ENCODE data around the gene EXOC4.

EXOC4 gene

DNA sequence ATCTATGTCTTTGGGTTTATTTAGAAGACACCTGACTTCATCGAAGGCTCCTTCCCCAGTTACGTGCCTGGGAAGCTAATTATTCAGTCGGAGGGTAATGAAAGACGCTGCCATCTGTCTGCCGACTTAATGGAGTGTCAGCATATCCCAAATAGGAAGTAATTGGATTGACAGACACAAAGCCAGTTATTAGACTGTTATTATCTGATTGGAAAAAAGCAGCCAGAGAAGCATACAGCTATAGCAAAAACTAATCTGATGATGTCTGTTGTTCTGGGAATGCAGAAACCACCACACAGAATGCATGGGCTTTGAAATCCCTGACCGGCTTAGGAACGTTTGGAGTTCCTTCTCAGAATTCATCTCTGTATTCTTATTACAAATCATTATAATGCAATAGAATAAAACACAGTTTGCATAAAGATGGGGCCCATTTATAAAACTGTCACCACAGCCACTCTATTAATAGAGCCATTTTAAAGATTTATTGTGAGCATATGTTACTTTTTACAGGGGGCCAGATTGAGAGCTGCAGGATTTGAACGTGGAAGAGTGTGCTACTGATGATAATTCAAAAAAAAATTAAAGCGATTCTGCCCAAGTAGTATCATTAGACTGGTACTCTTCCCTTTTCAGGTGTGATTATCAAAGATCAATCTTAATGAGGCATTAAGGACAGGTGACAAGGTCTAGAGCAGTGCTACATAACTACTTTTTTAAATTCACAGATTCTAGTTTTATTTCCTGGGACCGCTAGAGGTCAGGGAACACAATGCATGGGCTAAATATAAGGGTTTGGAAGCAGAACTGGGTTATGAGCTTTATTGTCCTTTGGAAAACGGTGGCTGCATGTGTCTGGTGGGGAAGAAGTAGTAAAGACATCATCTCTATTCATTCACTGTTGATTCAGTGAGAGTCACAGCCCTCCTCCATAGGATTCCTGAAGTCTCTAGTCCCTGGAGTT is 544.2 kb downstream of the EXOC4 start:
- Histone ChIP-seq H3K4me3 (no peak overlapping the region), H3K27ac (no peak overlapping the region)
- no peak for TF ChIP-seq CTCF (IDR thresholded peaks at IDR 0.05)
- DNase-seq (ENCODE audit: low spot score): no peak

DNA sequence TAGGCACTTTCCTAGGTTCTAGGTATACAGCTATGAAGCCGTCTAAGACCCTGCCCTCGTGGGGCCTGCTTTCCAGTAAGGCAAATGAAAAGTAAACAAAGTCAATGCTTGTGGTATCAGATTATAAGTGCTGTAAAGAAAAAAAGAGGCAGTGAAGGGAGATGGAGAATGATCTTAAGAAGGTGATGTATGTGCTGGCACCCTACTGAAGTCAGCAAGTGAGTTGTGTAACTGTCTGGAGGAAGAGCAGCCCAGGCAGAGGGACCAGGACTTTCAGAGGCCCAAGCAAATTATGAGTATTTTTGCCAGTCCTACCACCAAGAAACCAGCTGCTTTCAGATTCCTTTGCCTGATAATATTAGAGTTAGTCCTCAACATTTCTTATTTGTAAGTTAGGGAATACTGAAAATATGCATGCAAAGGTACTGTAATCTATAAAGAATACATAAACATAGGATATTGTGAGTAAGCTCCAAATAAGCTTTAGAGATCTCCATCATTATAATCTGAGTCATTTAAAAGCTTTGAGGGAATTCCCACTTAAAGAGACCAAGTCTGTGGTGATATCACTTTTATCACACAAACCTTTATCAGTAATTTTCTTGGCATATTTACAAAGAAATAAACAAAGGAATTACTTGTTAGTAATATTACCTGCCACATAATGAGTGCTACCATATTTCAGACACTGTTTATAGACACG is 545.1 kb downstream of the EXOC4 start:
- no peak overlapping the region for H3K27ac ChIP-seq
- no peak for TF ChIP-seq CTCF (IDR thresholded peaks at IDR 0.05)
- no peak overlapping the region for H3K4me3 ChIP-seq
- DNase-seq (ENCODE audit: low spot score): no peak

GRCh38 chr7:133801341-133801740 is 548.5 kb downstream of the EXOC4 start:
- DNase-seq (ENCODE audit: low spot score): no peak
- Histone ChIP-seq H3K4me3 (no peak overlapping the region), H3K27ac (no peak overlapping the region)
- TF ChIP-seq CTCF (IDR thresholded peaks at IDR 0.05): no peak

GRCh38 chr7:133804127-133804526 is 551.2 kb downstream of the EXOC4 start:
- H3K27ac ChIP-seq: no peak overlapping the region
- no peak overlapping the region for H3K4me3 ChIP-seq
- no peak for DNase-seq (ENCODE audit: low spot score)
- TF ChIP-seq CTCF (IDR thresholded peaks at IDR 0.05): no peak

- no peak overlapping the region for H3K27ac ChIP-seq
- no peak overlapping the region for H3K4me3 ChIP-seq
- DNase-seq (ENCODE audit: low spot score): no peak
- no peak for TF ChIP-seq CTCF (IDR thresholded peaks at IDR 0.05)
These were observed 552.5 kb downstream of the EXOC4 start for GRCh38 chr7:133805426-133805825.

DNA sequence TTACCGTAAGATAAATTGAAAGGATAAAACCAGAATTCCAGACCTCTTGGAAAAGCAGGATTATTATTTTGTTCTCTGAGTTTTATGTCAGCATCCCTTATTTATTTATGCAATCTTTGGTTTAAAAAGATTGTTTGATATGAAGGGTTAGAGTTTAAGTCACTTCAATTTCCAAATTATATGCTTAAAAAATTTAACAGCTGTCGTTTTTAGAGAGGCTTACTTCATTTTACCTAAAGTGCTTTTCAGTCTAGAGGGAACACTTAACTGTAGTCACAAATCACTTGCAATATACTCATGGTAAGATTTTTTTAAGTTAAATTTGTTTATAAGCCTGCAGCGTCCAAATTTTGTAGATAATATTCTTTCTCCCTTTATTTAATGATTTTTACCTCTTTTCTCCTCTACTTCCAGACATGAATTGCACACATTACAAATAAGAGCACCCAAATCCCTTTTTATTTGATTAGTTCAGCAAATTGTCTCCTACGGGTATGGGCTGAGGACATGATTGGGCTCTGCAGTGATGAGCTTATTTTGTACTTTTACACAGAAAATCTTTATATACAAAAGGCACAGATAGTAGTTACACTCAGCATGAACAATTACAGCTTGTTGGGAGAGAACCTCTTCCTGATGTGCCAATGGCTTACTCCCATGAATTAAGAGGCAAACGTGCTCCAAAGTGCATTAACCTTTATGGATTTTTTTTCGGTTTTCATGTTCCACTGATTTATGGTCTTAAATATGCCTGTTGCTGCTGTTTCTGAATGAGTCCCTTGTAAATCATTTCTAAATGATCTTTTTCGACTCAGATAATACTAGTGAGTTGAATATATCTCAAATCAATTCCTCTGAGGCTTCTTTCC is 555.0 kb downstream of the EXOC4 start:
- no peak for TF ChIP-seq CTCF (IDR thresholded peaks at IDR 0.05)
- H3K27ac ChIP-seq: no peak overlapping the region
- H3K4me3 ChIP-seq: no peak overlapping the region
- no peak for DNase-seq (ENCODE audit: low spot score)

Data from coronary artery (tissue), 2 donors.